ENCODE data around the gene CLCN3.
"Not testable (repeated sequence)": the region's sequence is repeated elsewhere in the genome, so short reads cannot be mapped to it uniquely, and the experiment has no call there.

CLCN3 gene

DNA sequence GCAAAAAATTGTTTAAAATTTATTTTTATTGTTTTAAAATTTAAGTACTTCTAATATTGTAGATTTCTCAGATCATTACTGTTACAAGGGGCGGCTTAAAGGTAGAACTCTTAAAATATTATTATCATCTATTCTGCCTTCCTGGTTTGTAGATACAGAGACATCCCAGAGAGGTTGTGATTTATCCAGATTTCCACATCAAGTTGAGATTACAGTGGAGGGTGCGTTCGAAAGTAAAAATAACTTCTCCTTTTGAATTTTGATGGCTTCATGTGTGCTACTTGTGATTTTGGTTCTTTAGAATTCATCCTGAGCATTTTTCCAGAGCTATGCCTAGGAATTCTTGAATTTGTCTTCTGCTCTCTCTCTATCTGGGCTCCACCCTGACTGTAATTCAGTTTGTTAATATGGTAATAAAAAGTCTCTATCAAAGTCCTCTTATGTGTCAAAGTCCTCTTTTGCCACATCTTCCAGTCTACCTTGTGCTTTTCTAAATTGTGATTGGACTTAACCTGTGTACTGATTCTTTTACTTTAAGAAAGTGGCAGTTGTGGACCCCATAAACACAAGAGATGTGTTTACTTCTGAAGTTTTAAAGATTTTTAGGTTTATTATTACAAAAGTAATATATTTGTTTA is 37.2 kb downstream of the CLCN3 start:
- no peak for DNase-seq (ENCODE audit: low read depth)

DNA sequence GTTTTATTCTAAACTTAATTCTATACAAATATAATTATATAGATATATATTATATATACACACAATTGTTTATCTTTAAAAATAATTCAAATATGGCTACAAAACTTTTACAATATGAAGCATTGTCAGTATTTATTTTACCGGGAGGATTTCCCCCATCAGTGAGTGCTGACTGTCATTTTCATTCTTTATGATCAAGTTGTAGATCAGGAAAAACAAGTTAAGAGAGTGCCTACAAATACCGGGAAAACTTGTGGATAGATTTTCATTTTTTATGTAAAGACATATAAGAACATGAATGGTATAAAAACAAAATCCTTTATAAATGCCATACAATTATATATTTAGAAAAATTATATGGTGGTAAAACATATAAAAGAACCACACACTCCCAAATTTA is 37.8 kb downstream of the CLCN3 start:
- no peak for DNase-seq (ENCODE audit: low read depth)

DNA sequence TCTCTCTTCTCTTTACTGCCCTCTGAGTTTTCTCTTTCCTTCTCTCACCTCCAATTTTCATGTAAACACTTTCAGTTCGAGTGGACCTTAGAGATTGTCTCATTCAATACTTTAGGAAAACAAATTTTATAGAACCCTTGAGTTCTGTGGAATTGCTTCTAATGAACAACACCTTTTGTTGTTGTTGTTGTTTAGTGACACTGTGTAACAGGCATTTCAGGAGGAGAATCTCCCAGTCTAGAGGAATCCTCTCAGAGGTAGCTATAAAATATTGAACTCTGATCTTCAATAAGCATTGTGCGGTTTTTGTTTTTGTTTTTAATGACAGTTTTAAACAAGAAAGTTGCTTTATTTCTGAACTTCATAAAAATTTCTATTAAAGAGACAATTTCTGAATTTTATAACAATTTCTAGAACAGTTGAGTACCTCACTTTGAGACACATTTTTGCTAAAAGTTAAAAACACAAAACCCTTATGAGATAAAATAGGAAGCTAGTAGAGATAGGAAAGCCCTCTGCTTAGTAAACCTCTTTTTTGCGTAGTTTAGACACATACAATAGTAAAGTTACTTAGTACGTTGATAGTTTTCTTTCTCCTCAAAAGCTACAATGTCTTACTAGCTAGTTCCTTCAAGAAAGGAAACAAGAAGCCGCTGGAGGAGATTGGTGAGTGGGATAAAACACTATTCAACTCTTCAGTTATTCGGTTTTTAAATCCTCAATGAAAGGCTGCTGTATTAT is 38.8 kb downstream of the CLCN3 start:
- no peak for DNase-seq (ENCODE audit: low read depth)

DNA sequence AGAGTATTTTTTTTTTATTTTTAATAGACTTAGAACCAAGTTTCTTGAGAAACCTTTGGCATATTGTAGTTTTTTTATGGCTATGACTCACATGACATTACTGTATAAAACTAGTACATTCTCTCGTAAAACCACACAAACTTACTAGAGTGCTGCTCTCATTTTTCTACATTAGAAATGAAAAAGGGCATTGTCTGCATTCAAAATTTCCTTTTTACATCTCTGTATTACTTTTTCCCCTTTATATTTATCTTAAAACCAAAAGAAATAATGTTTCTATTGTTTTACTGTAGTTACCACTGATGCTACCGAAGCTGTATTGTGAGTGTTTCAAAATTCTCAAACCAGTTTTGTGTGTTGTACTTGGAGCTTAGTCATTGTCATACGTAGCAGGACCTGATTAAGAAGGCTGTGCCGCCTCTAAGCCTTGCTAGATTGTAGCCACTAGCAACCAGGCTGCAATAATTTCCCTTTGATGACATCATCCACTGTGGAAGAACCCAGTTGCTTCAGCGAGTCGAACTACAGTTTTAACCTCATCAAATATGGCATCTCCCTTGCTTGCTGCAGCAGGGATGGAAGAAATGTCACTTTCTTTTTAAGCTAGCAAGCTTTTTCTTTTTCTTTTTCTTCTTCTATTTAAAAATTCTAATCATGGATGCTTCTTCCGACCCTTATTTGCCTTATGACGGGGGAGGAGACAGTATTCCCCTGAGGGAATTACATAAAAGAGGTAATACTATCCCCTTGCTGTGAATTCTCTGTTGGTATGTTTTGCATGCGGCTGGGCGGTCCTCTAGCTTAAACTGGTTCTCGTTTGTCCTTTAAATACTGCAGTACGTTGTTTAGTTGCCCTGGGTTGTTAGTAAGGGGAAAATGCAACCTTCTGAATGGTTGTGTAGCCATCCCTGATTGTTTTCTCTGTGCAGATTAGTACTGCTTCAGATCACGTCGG is 39.6 kb downstream of the CLCN3 start:
- DNase-seq (ENCODE audit: low read depth) = peak; percentile 59

DNA sequence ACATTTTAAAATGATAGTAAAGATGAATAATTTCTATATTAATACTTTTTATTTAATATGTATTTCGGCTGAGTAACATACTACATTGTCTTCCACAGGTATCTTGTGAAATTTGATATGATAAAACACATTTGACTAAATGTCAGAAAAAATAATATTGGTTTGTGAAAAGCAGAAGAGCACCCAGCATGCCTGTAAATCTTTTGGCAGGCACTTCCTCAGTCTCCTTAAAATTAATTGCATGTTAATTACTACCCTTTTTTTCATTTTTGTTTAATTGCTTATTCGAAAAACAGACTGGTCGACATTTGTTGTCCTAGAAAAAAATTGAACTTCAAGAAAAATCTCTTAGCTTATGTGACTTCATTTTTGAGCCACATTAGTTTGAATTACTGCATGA is 40.6 kb downstream of the CLCN3 start:
- DNase-seq (ENCODE audit: low read depth) = no peak

DNA sequence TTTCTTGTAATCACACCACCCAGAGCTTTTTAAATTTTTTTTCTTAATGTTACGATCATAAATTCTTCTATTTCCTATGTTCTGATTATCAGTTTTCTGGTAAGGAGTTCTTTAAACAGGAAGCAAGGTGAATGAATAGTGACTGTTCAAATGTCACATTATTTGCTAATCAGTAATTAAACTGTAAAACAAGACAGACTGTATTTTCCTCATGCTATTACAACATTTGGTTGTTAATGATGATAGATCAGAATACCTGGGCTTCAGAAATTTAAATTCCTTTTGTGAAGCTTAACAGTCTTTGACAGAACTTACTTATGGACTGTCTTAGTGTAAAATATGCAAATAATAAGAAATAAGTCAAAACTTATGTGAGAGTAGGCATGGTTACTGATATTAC is 41.4 kb downstream of the CLCN3 start:
- DNase-seq (ENCODE audit: low read depth) = no peak

DNA sequence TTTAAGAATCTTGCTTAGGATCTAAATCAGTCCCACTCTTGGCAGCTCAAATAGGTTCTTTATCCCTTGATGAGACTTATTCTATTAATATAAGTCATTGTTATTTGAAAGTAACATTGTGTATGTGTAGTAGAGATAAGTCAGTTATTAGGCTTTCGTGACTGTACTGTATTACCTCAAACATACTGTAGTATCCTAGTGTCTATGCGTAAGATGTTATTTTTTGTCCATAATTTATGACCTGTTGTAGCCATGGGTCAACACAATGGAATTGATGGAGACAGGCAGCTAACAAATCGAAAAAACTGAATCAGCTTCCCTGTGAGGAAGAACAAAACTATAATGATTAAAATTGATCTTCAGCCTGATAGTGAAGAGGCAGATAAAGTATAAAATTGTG is 41.8 kb downstream of the CLCN3 start:
- no peak for DNase-seq (ENCODE audit: low read depth)

DNA sequence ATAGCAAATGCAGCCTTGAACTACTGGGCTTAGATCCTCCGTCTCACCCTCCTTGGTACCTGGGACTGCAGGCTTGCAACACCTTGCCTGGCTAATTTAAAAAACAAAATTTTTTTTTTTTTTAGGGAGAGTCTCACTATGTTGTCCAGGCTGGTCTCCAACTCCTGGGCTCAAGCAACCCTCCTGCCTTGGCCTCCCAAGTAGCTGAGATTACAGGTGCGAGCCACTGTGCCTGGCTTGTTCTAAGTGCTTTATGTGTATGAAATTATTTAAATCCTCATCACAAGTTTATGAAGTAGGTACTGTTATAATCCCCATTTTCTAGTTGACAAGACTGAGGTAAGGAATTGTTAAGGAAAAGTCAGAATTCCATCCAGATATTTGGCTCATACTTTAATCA is 43.0 kb downstream of the CLCN3 start:
- DNase-seq (ENCODE audit: low read depth) = no peak

DNA sequence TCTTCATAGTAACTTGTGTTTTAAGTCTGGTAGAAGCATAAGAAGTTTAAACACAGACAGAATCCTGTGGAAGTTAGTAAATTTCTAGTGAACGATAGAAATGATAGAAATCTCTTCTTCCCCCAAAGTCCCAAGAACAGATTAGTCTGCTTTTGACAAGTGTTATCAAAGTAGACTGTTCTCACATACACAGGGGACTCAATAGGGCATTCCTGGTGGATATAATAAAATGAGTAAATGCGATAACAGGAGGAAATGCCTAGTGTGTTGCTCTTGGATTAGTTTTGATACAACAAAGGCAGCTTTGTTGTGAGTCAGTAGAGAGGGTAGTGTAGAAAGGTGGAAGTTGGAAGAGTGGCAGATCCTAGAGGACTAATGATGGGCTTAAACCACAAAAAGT is 43.5 kb downstream of the CLCN3 start:
- DNase-seq (ENCODE audit: low read depth) = no peak

DNA sequence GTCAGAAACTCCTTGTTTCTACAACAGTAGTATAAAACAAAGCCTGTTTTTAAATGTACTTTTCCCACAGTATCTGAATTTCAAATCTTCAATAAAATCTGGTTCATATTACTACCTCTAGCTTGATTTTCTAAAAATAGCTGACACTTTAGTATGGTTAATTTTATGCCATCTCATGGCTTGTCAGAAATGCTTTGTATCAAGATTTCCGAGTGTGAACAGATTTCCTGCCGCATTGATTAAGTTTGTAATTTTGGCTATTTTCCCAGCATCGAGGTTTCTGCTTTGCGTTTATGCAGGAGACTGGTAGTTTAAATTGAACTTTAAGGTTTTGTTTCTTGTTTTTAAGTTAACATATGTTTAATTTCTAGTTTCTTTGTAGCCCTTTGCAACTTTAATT is 44.2 kb downstream of the CLCN3 start:
- no peak for DNase-seq (ENCODE audit: low read depth)

DNA sequence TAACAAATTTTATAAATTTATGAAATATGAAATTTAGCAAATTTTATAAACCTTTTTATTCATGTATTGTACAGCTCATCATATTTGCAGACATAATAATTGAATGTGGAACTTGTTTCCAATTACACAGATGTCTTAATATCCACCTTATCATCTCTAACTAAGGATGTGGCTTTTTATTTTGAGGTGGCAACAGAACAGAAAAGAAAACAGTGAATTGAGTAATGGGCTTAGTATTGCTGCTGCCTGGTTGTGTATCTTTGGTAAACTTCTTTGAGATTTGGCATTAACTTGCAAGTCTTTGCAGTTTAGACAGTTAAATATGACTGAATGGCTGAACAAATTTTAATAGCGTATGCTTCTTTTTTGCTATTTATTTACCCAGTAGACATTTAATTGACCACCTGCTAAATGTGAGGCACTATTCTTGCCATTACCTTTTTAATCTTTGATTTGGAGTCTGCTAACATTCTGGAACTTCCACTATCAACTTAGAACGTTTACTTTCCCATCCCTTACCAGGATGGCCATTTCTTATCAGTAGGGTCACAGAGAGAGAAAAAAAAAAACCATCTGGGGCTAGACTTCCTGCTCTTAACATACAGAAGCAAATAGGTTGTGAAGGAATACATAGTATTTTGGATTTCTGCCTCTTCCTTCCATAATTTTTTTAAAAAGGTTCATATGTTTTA is 44.8 kb downstream of the CLCN3 start:
- DNase-seq (ENCODE audit: low read depth) = no peak

DNA sequence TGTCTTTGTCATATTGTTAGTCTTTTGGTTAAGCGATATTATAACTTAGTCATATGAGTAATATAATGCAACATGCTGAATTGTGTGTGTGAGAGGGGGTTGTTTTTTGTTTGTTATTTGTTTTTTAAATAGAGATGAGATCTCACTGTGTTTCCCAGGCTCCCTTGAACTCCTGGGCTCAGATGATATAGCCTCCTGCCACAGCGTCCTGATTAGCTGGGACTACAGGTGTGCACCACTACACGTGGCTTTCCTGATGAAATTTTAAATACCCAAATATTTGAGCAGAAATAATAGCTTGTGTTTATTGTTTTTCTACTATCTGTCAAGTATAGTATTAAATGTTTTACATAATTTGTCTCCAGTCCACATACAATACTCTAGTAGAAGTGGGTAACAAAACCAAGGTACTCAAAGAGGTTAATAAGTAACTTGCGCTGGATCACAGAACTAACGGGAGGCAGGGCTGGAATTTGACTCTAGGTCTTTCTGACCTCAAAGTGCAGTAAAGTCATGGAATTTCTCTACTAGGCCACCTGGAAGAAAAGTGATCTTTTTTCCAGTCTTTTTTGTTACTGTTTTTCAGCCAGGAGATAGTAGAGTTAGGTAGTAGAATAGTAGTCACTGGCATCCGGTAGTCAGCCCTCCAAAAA is 47.8 kb downstream of the CLCN3 start:
- no peak for DNase-seq (ENCODE audit: low read depth)

DNA sequence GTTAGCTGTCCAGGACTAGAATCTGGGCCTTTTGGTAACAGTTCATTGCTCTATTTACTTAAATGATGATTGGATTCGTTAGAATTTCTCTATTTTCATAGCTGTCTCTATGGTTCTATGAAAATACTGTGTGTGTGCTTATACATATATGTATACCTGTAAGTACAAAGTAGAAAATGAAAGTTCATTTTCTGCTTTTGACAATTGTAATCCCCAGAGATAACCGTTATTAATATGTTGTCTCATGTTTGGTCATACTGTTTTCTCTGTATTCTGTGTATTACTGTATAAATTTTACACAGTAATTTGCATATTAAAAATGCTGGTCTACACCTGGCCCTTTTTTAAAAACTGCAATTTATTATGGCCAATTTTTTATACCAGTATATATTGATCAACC is 55.4 kb downstream of the CLCN3 start:
- no peak for DNase-seq (ENCODE audit: low read depth)

DNA sequence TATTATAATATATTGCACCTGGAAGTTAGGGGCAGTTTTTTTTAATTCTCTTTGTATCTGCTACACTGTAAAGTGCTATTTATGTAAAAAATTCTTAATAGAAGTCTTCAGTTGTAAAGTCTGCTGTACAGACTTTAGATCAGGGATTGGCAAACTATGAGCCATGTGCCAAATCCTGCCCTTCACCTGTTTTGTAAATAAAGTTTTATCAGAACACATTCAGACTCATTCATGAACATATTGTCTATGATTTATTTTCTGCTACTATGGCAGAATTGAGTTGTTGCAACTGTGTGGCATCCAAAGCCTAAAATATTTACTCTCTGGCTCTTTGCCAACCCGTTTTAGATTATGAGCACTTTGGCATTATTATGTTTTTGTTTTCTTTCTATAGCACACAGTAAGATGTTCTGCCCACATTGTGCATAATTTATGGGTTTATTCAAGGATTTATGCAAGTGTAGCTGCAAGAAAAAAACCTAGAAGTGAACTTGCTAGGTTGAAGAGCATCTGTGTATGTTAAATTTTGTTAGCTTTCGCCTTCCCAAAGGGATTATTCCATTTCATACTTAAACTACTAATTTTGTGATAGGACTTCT is 56.9 kb downstream of the CLCN3 start:
- DNase-seq (ENCODE audit: low read depth) = no peak

DNA sequence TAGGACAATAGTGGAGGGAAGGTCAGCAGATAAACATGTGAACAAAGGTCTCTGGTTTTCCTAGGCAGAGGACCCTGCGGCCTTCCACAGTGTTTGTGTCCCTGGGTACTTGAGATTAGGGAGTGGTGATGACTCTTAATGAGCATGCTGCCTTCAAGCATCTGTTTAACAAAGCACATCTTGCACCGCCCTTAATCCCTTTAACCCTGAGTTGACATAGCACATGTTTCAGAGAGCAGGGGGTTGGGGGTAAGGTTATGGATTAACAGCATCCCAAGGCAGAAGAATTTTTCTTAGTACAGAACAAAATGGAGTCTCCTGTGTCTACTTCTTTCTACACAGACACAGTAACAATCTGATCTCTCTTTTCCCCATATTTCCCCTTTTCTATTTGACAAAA is 58.1 kb downstream of the CLCN3 start:
- not testable (repeated sequence) for DNase-seq (ENCODE audit: low read depth)

DNA sequence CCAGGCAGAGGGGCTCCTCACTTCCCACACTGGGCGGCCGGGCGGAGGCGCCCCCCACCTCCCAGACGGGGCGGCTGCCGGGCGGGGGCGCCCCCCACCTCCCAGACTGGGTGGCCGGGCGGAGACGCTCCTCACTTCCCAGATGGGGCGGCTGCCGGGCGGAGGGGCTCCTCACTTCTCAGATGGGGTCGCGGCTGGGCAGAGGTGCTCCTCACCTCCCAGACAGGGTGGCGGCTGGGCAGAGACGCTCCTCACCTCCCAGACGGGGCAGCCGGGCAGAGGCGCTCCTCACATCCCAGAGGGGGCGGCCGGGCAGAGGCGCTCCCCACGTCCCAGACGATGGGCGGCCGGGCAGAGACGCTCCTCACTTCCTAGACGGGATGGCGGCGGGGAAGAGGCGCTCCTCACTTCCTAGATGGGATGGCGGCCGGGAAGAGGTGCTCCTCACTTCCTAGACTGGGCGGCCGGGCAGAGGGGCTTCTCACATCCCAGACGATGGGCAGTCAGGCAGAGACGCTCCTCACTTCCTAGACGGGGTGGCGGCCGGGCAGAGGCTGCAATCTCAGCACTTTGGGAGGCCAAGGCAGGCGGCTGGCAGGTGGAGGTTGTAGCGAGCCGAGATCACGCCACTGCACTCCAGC is 58.7 kb downstream of the CLCN3 start:
- DNase-seq (ENCODE audit: low read depth) = not testable (repeated sequence)

DNA sequence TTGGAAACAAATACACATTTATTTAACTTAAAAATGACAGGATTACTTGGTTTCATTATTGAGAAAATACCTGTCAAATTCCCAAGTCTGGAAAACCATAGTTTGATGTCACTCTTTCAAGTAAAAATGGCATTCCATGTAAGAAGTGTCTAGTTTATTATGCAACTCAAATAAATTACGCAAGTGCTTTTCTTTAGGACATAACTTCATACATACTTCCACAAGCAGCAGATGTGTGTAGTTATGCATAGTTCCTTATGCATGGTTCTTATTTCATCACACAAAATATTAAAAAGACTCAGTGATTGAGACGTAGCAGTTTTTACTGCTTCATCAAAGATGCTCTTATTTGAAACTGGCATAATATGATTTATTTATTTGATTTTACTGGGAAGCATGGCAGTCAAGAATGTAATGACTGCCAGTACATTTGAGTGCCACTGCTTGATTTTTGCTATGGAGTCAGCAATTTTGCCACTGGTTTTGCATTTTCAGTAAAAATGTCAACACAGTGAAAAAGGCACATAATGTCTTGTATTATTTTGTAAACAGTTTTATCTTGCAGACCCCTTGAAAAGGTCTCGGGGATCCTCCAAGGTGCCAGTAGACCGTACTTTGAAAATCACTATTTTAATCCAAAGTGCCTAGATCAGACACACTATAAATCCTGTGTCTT is 62.1 kb downstream of the CLCN3 start:
- no peak for DNase-seq (ENCODE audit: low read depth)

DNA sequence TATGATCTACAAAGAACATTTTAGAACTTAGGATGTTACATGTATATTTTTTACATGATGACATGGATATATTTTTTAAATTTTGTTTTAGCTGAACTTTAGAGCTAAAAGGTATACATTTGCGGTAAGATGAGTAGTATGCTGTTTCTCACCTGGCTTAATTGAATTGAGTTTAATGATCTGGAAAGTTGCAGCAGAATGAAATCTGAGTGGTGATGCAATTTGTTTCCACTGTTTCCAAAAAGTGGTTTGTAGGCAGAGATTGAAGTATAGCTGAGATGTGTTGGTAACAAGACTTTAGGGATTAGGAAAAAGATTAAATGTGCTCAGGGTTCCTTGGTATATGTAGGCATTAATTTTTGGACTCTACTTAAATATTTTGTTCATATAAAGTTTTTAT is 69.3 kb downstream of the CLCN3 start:
- no peak for DNase-seq (ENCODE audit: low read depth)

DNA sequence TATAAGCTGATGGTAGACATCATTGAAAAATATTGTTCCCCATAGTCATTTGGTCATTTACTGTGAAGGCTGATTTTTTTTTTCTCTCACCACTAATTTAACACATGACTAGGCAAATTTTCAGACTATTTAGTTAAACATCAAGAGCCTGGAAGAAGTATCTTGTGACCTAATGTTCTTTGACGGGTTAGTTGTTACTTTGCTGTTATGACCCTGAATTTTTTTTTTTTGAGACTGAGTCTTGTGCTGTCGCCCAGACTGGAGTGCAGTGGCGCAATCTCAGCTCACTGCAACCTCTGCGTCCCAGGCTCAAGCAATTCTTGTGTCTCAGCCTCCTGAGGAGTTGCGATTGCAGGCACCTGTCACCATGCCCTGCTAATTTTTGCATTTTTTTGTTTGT is 70.4 kb downstream of the CLCN3 start:
- no peak for DNase-seq (ENCODE audit: low read depth)

DNA sequence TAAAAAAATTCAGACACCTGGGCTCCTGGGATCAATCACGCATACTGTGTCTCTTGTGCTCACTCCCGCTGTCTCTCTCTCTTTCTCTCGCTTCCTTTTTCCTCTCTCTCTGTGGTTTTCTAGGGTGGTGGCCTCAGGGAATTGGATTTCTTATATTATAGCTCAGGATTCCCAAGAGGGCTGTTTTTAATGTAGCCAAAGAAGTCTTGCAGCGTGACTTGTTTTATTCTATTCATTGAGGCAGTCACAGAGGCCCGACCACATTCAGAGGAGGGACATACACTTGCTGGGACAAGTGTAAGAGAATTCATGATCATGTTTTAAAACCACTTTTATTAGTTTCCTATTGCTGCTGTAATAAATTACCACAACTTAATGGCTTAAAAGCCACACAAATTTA is 78.0 kb downstream of the CLCN3 start:
- DNase-seq (ENCODE audit: low read depth) = no peak
